GM20000 (cell line): ENCODE results near the gene ZNF423.

Experiments used
- DNase-seq: peaks from one replicate; pipeline ENCODE4 v3.0.0; 2012; ENCODE audit warnings: low spot score
- CTCF ChIP-seq: IDR thresholded peaks from 2 replicates; pipeline ENCODE4 v1.5.1; 2012; ENCODE audit warnings: mild to moderate bottlenecking, control low read depth; ENCODE audit errors: extremely low read depth, missing control alignments

Gene ZNF423

GRCh38 chr16:49730772-49731171 is 125.1 kb downstream of the ZNF423 start:
- TF ChIP-seq CTCF = no peak
- no peak for DNase-seq

GRCh38 chr16:49727611-49728010 is 128.3 kb downstream of the ZNF423 start:
- no peak for DNase-seq
- no peak for TF ChIP-seq CTCF

- DNase-seq = no peak
- TF ChIP-seq CTCF = no peak
Measured at GRCh38 chr16:49726155-49726554, 129.8 kb downstream of the ZNF423 start.

GRCh38 chr16:49725651-49726050 is 130.3 kb downstream of the ZNF423 start:
- no peak for DNase-seq
- no peak for TF ChIP-seq CTCF

- no peak for TF ChIP-seq CTCF
- no peak for DNase-seq
Measured at GRCh38 chr16:49724774-49725173, 131.1 kb downstream of the ZNF423 start.

GRCh38 chr16:49723310-49723709 is 132.6 kb downstream of the ZNF423 start:
- DNase-seq = no peak
- no peak for TF ChIP-seq CTCF

GRCh38 chr16:49720225-49720624 is 135.7 kb downstream of the ZNF423 start:
- no peak for DNase-seq
- TF ChIP-seq CTCF = no peak
